A673 (cell line): ENCODE measurements around the gene EYS.

ENCODE experiments used
- CTCF ChIP-seq: fragments of 300-800, 200-600 bp; sonication (generic); conservative IDR thresholded peaks from 2 replicates; pipeline ENCODE4 v1.5.1; 2017; ENCODE audit warnings: low read depth, mild to moderate bottlenecking, antibody characterized with exemption, low read length, moderate library complexity, mixed read lengths
- EZH2 ChIP-seq: fragments of 200-600 bp; sonication (generic); IDR thresholded peaks from 2 replicates; pipeline ENCODE4 v1.6.1; 2017; ENCODE audit warnings: borderline replicate concordance, low read depth, mild to moderate bottlenecking, mixed read lengths, antibody characterized with exemption, low read length; ENCODE audit not compliant: poor library complexity, severe bottlenecking

- no peak for TF ChIP-seq CTCF
- TF ChIP-seq EZH2: no peak
These were observed 1489.1 kb downstream of the EYS start for GRCh38 chr6:64217721-64218620.
